ENCODE measurements around the gene TAS1R1.

Gene TAS1R1

DNA sequence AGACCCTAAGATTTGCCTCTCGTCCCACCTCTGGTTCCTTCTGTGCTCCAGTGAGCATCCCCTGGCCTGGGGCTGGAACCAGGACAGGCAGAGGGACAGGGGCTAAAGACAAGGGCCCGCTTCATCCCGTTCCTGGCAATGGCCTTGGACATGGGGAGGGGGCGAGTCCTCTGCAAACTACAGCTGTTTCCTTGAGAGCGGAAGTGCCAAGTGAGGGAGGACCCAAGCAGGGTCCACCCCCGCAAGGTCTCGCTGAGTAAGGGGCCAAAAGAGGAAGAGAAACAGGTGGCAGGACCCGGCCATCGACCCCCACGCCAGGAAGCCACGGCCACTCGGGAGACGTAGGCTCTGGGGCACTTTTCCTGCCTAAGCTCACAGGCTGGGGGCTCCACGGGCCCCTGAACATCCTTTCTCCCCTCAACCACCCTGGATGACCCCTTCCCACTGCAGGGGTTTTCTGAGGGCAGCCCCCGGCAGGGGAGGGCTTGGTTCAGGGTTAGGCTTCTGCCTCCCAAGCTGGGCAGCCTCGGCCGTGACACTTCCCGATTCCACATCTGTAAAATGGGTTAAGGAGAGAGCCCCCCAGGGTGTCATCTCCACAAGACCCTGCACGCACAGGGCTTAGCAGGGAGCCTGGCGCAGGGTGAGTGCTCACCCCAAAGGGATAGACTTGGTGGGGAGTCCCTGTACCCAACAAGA is 45.7 kb upstream of the TAS1R1 start:
- peaks cover 12% of the 10 kb centered on the region; the same call in 1 of the 2 replicates for H4K20me1 ChIP-seq (ENCODE audit: insufficient read depth, low read length)
- no peak overlapping the region for H3K4me3 ChIP-seq (ENCODE audit: low read depth in 1 of 2, low read length in 2 of 2)
- no peaks in the 10 kb centered on the region for H3K36me3 ChIP-seq (ENCODE audit: insufficient read depth, low read length)
- H3K27me3 ChIP-seq (ENCODE audit: insufficient read depth, low read length, poor library complexity) = no peaks in the 10 kb centered on the region
- no peak for TF ChIP-seq EZH2 (IDR thresholded peaks at IDR 0.05; ENCODE audit: borderline replicate concordance, low read depth, low read length, severe bottlenecking)
- TF ChIP-seq, protein P1, sequence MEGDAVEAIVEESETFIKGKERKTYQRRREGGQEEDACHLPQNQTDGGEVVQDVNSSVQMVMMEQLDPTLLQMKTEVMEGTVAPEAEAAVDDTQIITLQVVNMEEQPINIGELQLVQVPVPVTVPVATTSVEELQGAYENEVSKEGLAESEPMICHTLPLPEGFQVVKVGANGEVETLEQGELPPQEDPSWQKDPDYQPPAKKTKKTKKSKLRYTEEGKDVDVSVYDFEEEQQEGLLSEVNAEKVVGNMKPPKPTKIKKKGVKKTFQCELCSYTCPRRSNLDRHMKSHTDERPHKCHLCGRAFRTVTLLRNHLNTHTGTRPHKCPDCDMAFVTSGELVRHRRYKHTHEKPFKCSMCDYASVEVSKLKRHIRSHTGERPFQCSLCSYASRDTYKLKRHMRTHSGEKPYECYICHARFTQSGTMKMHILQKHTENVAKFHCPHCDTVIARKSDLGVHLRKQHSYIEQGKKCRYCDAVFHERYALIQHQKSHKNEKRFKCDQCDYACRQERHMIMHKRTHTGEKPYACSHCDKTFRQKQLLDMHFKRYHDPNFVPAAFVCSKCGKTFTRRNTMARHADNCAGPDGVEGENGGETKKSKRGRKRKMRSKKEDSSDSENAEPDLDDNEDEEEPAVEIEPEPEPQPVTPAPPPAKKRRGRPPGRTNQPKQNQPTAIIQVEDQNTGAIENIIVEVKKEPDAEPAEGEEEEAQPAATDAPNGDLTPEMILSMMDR (IDR thresholded peaks at IDR 0.05; ENCODE audit: borderline replicate concordance, extremely low read depth, low read length, poor library complexity, severe bottlenecking) = no peak
- no peaks in the 10 kb centered on the region for H3K79me2 ChIP-seq (ENCODE audit: insufficient read depth, low read length)
- H3K9me3 ChIP-seq (ENCODE audit: insufficient read depth, low read length, severe bottlenecking) = no peaks in the 10 kb centered on the region
- no peak overlapping the region for H3K4me2 ChIP-seq (ENCODE audit: insufficient read depth, low read length)
- H3K9ac ChIP-seq (ENCODE audit: low read depth, low read length) = no peak overlapping the region
- no peak for DNase-seq
- H2AFZ ChIP-seq (ENCODE audit: low read depth, low read length) = no peak overlapping the region
- ATAC-seq (ENCODE audit: insufficient read depth, low read depth) = no peak
- H3K4me1 ChIP-seq (ENCODE audit: insufficient read depth, low read length) = no peaks in the 10 kb centered on the region
- no peak overlapping the region for H3K27ac ChIP-seq (ENCODE audit: low read length)

DNA sequence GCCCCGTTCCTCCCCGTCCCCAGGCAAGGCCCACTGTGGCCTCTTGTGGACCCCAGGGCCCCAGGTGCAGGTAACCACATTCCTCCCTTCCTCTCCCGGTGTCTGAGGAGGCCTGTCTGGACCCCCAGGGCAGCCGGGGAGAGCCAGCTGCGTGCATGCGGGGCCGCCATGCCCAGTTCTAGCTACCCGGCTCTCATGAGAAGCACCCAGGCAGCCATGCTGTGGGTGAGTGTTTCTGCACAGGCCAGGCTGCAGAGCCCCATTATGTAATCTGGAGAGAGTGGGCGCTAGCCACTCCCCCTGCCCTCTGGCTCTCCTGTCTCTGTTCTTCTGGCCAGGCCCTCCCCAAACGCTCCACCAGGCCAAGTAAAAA is 45.2 kb upstream of the TAS1R1 start:
- no peaks in the 10 kb centered on the region for H3K4me1 ChIP-seq (ENCODE audit: insufficient read depth, low read length)
- no peaks in the 10 kb centered on the region for H3K9me3 ChIP-seq (ENCODE audit: insufficient read depth, low read length, severe bottlenecking)
- no peaks in the 10 kb centered on the region for H3K27me3 ChIP-seq (ENCODE audit: insufficient read depth, low read length, poor library complexity)
- no peak for DNase-seq
- TF ChIP-seq EZH2 (IDR thresholded peaks at IDR 0.05; ENCODE audit: borderline replicate concordance, low read depth, low read length, severe bottlenecking) = no peak
- TF ChIP-seq, protein P1 (IDR thresholded peaks at IDR 0.05; ENCODE audit: borderline replicate concordance, extremely low read depth, low read length, poor library complexity, severe bottlenecking) = no peak
- no peak overlapping the region for H3K27ac ChIP-seq (ENCODE audit: low read length)
- H3K9ac ChIP-seq (ENCODE audit: low read depth, low read length) = no peak overlapping the region
- peaks cover 12% of the 10 kb centered on the region; the same call in 1 of the 2 replicates for H4K20me1 ChIP-seq (ENCODE audit: insufficient read depth, low read length)
- H3K79me2 ChIP-seq (ENCODE audit: insufficient read depth, low read length) = no peaks in the 10 kb centered on the region
- H3K36me3 ChIP-seq (ENCODE audit: insufficient read depth, low read length) = no peaks in the 10 kb centered on the region
- H3K4me2 ChIP-seq (ENCODE audit: insufficient read depth, low read length) = no peak overlapping the region
- no peak overlapping the region for H2AFZ ChIP-seq (ENCODE audit: low read depth, low read length)
- ATAC-seq (ENCODE audit: insufficient read depth, low read depth) = no peak
- H3K4me3 ChIP-seq (ENCODE audit: low read depth in 1 of 2, low read length in 2 of 2) = no peak overlapping the region

DNA sequence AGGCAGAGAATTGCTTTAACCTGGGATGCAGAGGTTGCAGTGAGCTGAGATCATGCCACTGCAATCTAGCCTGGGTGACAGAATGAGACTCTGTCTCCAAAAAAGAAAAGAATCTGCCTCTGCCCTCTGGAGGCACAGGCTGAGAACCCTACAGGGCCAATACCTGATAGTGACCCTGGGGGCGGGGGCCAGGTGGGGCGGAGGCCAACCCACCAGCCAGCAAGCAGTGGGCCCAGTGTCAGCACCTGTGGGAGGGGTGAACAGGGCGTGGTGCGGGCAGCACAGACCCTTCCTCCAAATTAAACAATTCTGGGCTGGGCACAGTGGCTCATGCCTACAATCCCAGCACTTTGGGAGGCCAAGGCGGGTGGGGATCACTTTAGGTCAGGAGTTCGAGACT is 44.6 kb upstream of the TAS1R1 start:
- ATAC-seq (ENCODE audit: insufficient read depth, low read depth) (no peak), DNase-seq (no peak)
- Histone ChIP-seq H3K27ac (ENCODE audit: low read length) (no peak overlapping the region), H3K36me3 (ENCODE audit: insufficient read depth, low read length) (no peaks in the 10 kb centered on the region), H2AFZ (ENCODE audit: low read depth, low read length) (no peak overlapping the region), H3K27me3 (ENCODE audit: insufficient read depth, low read length, poor library complexity) (no peaks in the 10 kb centered on the region), H4K20me1 (ENCODE audit: insufficient read depth, low read length) (peaks cover 12% of the 10 kb centered on the region; the same call in 1 of the 2 replicates), H3K4me2 (ENCODE audit: insufficient read depth, low read length) (no peak overlapping the region), H3K9ac (ENCODE audit: low read depth, low read length) (no peak overlapping the region), H3K9me3 (ENCODE audit: insufficient read depth, low read length, severe bottlenecking) (no peaks in the 10 kb centered on the region), H3K4me1 (ENCODE audit: insufficient read depth, low read length) (no peaks in the 10 kb centered on the region), H3K79me2 (ENCODE audit: insufficient read depth, low read length) (no peaks in the 10 kb centered on the region), H3K4me3 (ENCODE audit: low read depth in 1 of 2, low read length in 2 of 2) (no peak overlapping the region)
- TF ChIP-seq, protein P1 (IDR thresholded peaks at IDR 0.05; ENCODE audit: borderline replicate concordance, extremely low read depth, low read length, poor library complexity, severe bottlenecking) = no peak
- TF ChIP-seq EZH2 (IDR thresholded peaks at IDR 0.05; ENCODE audit: borderline replicate concordance, low read depth, low read length, severe bottlenecking) = no peak

All from DND-41 (cell line).